HCT116 (cell line): ENCODE data around the gene C17orf58. TPM values are rescaled to one million over a fixed set of nuclear protein-coding genes. Genes with fewer than 3 reads are reported as not detected.

Experiments used
- ATAC-seq: fragments of 200-7000 bp; cut with Tn5 transposase; 2 replicates; pipeline ENCODE4 v1.9.1; 2020; ENCODE audit warnings: mild to moderate bottlenecking, moderate library complexity
- BruUV-seq: library from RNA; stranded (reverse); fragments of 400-500 nt; replicated peaks from 2 replicates; lab custom pipeline; 2021; lab: Mats Ljungman, UMichigan
- CTCF ChIA-PET: fragments of 300-600 bp; sonication (Branson Sonifier 250); formaldehyde crosslinking; loops from one replicate; lab custom pipeline; 2021; ENCODE audit warnings: antibody characterized with exemption; lab: Charles Lee
- POLR2A ChIA-PET: fragments of 300-600, 350-600 bp; sonication (Branson Sonifier 250); formaldehyde crosslinking; loops from one replicate; lab custom pipeline; 2021; ENCODE audit warnings: antibody characterized with exemption; lab: Charles Lee
- RAD21 ChIA-PET, 2 experiments: fragments of 300-600 bp; sonication (Branson Sonifier 250); formaldehyde crosslinking; loops; one replicate each; lab custom pipeline; 2023; ENCODE audit warnings: low total read pairs in 2 of 2; ENCODE audit not compliant: uncharacterized antibody in 2 of 2, unreplicated experiment in 2 of 2, low non-redundant PET in 1 of 2; lab: Charles Lee
- DNase-seq: peaks from one replicate; pipeline ENCODE4 v3.0.0-alpha.2; 2010; ENCODE audit warnings: low read depth, low spot score
- H2AFZ ChIP-seq: fragments of 200-600 bp; shearing (Covaris generic), sonication (generic); 2 replicates; pipeline ENCODE4 v1.6.1; 2017; ENCODE audit warnings: low read depth, mixed run types, mixed read lengths, antibody characterized with exemption, low read length; ENCODE audit not compliant: poor library complexity, severe bottlenecking
- H3K27ac ChIP-seq: 2 replicates; pipeline ENCODE4 v1.5.1; 2012; ENCODE audit warnings: low read depth, low read length
- H3K27me3 ChIP-seq: fragments of 200-600 bp; sonication (generic); 2 replicates; pipeline ENCODE4 v1.6.1; 2016; ENCODE audit warnings: mixed run types, low read length, mixed read lengths; ENCODE audit not compliant: insufficient read depth
- H3K36me3 ChIP-seq, 2 experiments: fragments of 200-500 bp in 1 of 2; fragments of 200-600 bp in 1 of 2; sonication (Bioruptor generic) in 1 of 2; sonication (generic) in 1 of 2; 2 replicates each; pipeline versions ENCODE4 v1.5.1 to v1.6.1; 2014 to 2016; ENCODE audit warnings: low read length in 2 of 2, inconsistent platforms in 1 of 2, mixed read lengths in 1 of 2, mixed run types in 1 of 2; ENCODE audit not compliant: insufficient read depth in 2 of 2, control insufficient read depth in 1 of 2
- H3K4me1 ChIP-seq, 2 experiments: fragments of 200-600 bp in 1 of 2; sonication (generic) in 1 of 2; 2 replicates each; pipeline versions ENCODE4 v1.5.1 to v1.6.1; 2012 to 2017; ENCODE audit warnings: low read length in 2 of 2, inconsistent platforms in 1 of 2, mild to moderate bottlenecking in 1 of 2, mixed read lengths in 1 of 2, mixed run types in 1 of 2, moderate library complexity in 1 of 2; ENCODE audit not compliant: insufficient read depth in 2 of 2, control insufficient read depth in 1 of 2
- H3K4me2 ChIP-seq: fragments of 200-600 bp; sonication (generic); 2 replicates; pipeline ENCODE4 v1.6.1; 2017; ENCODE audit warnings: mixed run types, low read length, mixed read lengths
- H3K4me3 ChIP-seq, 2 experiments: fragments of 200-600 bp in 1 of 2; sonication (generic) in 1 of 2; replicated peaks in 1 of 2; 2 replicates each; pipeline ENCODE4 v1.5.1; 2011 to 2016; ENCODE audit warnings: low read length in 2 of 2, control low read depth in 1 of 2, low read depth in 1 of 2, mild to moderate bottlenecking in 1 of 2, mixed read lengths in 1 of 2, mixed run types in 1 of 2
- H3K79me2 ChIP-seq: fragments of 200-600 bp; sonication (generic); 2 replicates; pipeline ENCODE4 v1.6.1; 2017; ENCODE audit warnings: mild to moderate bottlenecking, mixed run types, low read length, moderate library complexity, mixed read lengths; ENCODE audit not compliant: insufficient read depth
- H3K9ac ChIP-seq: fragments of 200-600 bp; sonication (generic); 2 replicates; pipeline ENCODE4 v1.6.1; 2016; ENCODE audit warnings: low read length, mixed read lengths
- H3K9me2 ChIP-seq: fragments of 200-600 bp; sonication (generic), shearing (Covaris generic); 2 replicates; pipeline ENCODE4 v1.6.1; 2017; ENCODE audit warnings: mixed run types, mild to moderate bottlenecking, moderate library complexity; ENCODE audit not compliant: insufficient read depth
- H3K9me3 ChIP-seq, 2 experiments: fragments of 200-500 bp in 1 of 2; fragments of 200-600 bp in 1 of 2; sonication (Bioruptor generic) in 1 of 2; sonication (generic) in 1 of 2; 2 replicates each; pipeline ENCODE4 v1.6.1; 2014 to 2017; ENCODE audit warnings: low read length in 2 of 2, mixed read lengths in 2 of 2, inconsistent platforms in 1 of 2, low read depth in 1 of 2, mild to moderate bottlenecking in 1 of 2, mixed run types in 1 of 2, moderate library complexity in 1 of 2; ENCODE audit not compliant: control insufficient read depth in 1 of 2, insufficient read depth in 1 of 2
- H4K20me1 ChIP-seq: fragments of 200-600 bp; sonication (generic), shearing (Covaris generic); 2 replicates; pipeline ENCODE4 v1.6.1; 2017; ENCODE audit warnings: mixed run types, mild to moderate bottlenecking, moderate library complexity; ENCODE audit not compliant: insufficient read depth
- CEBPB ChIP-seq: IDR thresholded peaks from 2 replicates; pipeline ENCODE4 v1.6.1; 2012; ENCODE audit warnings: low read depth
- ELF1 ChIP-seq: IDR thresholded peaks from 2 replicates; pipeline ENCODE4 v1.6.1; 2012; ENCODE audit warnings: low read depth, borderline replicate concordance
- SP1 ChIP-seq: IDR thresholded peaks from 2 replicates; pipeline ENCODE4 v1.6.1; 2012; ENCODE audit warnings: low read depth
- SRF ChIP-seq: IDR thresholded peaks from 2 replicates; pipeline ENCODE4 v1.6.1; 2012; ENCODE audit warnings: low read depth
- YY1 ChIP-seq: IDR thresholded peaks from 2 replicates; pipeline ENCODE4 v1.6.1; 2011; ENCODE audit warnings: low read length, low read depth, moderate library complexity, mild to moderate bottlenecking; ENCODE audit not compliant: insufficient replicate concordance; ENCODE audit errors: extremely low read depth
- intact Hi-C: fragments of 100-400 bp; cut with micrococcal nuclease; formaldehyde crosslinking; loops from 2 replicates; pipeline ENCODE4 v1.10.0; 2022
- total RNA-seq: library from RNA; stranded (reverse); gene quantifications from one replicate; pipeline ENCODE4 v1.2.1, GENCODE V29; 2021; ENCODE audit not compliant: unreplicated experiment
- TF ChIP-seq, protein P1 (sequence below): IDR thresholded peaks from 2 replicates; pipeline ENCODE4 v1.6.1; 2011; ENCODE audit warnings: mild to moderate bottlenecking, low read length, moderate library complexity; ENCODE audit not compliant: insufficient replicate concordance; ENCODE audit errors: extremely low read depth

The C17orf58 gene
- total RNA-seq, 1 experiment from 2014 or later, result 38.1 TPM

DNA sequence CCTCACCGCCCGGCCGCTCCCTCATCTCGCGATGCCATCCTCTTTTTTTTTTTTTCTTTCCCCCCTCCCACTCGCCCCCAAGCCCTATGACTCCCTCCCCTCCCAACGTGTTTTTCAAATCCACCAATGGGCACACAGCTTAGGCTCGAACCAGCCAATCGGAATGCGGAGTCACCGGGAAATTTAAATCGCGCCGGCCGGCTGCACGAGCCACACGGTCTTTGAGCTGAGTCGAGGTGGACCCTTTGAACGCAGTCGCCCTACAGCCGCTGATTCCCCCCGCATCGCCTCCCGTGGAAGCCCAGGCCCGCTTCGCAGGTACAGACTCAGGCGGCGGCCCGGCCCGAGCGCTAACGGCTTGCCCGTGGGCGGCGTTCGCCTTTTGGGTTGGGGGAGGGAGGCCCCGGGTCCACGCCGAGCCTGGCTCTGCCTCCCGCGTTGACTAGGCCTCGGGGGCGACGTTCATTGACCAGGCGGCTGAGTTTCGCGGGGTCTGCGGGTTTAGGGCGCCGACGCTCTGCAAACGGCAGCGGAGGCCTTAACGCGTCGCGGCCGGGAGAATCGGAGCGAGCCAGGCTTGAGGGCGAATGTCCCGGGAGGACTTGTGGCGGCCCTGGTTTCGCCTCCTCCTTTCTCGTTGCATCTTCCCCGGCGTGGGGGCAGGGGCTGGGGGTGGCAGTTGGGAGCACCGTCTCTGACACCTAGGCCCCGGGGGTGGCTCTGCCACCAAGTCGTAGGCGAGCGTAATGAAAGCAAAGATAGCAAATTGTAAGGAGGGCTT is 39.4 kb upstream of the C17orf58 start, which contains the start of gene KPNA2 (continued):
- TF ChIP-seq CEBPB, result no peak
- peak; percentile 71 for TF ChIP-seq YY1
- TF ChIP-seq SP1, result peak; percentile 96
- TF ChIP-seq ELF1, result no peak

GRCh38 chr17:68035131-68035522 is 38.9 kb upstream of the C17orf58 start:
- Histone ChIP-seq H3K36me3 (peaks cover 22 to 33% of the 10 kb centered on the region in 2 experiments), H3K4me2 (peak overlapping the region; percentile 30; the same call in 1 of the 2 replicates), H3K27ac (no peak overlapping the region; the same call in 1 of the 2 replicates), H3K4me1 (peaks cover 17 to 22% of the 10 kb centered on the region in 2 experiments), H3K4me3 (peak overlapping the region; percentile 1 to 14; a peak in 3 of 4 replicates), H3K79me2 (peaks cover 44% of the 10 kb centered on the region), H3K9ac (no peak overlapping the region), H2AFZ (peak overlapping the region; percentile 2), H3K9me3 (no peaks in the 10 kb centered on the region), H3K27me3 (no peaks in the 10 kb centered on the region), H3K9me2 (no peaks in the 10 kb centered on the region), H4K20me1 (peaks cover 12% of the 10 kb centered on the region; the same call in 1 of the 2 replicates)
- BruUV-seq, result TSS peak; percentile 85
- ChIA-PET RAD21 (no interaction called here), CTCF (interaction anchor here (1.0 kb wide), 1 partner anchor 13 kb away, joined by 4 read pairs; no protein-coding TSS in a partner anchor), POLR2A (interaction anchor here (0.6 to 1.1 kb wide), 9 partner anchors 13 to 474 kb away, joined by 3 to 6 read pairs (median 4); partner anchors contain the start of gene BPTF)
- TF ChIP-seq, protein P1, sequence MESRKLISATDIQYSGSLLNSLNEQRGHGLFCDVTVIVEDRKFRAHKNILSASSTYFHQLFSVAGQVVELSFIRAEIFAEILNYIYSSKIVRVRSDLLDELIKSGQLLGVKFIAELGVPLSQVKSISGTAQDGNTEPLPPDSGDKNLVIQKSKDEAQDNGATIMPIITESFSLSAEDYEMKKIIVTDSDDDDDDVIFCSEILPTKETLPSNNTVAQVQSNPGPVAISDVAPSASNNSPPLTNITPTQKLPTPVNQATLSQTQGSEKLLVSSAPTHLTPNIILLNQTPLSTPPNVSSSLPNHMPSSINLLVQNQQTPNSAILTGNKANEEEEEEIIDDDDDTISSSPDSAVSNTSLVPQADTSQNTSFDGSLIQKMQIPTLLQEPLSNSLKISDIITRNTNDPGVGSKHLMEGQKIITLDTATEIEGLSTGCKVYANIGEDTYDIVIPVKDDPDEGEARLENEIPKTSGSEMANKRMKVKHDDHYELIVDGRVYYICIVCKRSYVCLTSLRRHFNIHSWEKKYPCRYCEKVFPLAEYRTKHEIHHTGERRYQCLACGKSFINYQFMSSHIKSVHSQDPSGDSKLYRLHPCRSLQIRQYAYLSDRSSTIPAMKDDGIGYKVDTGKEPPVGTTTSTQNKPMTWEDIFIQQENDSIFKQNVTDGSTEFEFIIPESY, result no peak
- TF ChIP-seq ELF1 (no peak), SRF (no peak)
- intact Hi-C loops, result loop anchor here (1.0 kb wide), 1 partner anchor 16 kb away; no protein-coding TSS in a partner anchor
- ATAC-seq (peak; percentile 91), DNase-seq (no peak)
